Fibroblast of the aortic adventitia (primary cell): ENCODE measurements around the gene OTX1. TPM values are rescaled to one million over a fixed set of nuclear protein-coding genes. Genes with fewer than 3 reads are reported as not detected.

Source experiments
- DNase-seq: peaks from one replicate; pipeline ENCODE4 v3.0.0-alpha.2; 2010; ENCODE audit warnings: low read depth
- H3K4me3 ChIP-seq: 2 replicates; pipeline ENCODE4 v1.5.1; 2011; ENCODE audit warnings: low read depth, mild to moderate bottlenecking, control low read depth, low read length, moderate library complexity
- total RNA-seq: library from RNA; depleted of rRNA; stranded (reverse); fragments of >200 nt; gene quantifications from 2 replicates; pipeline ENCODE4 v1.2.3, GENCODE V29; 2012; ENCODE audit warnings: low replicate concordance
- TF ChIP-seq, protein P1 (sequence below): IDR thresholded peaks from 2 replicates; pipeline ENCODE4 v1.5.1; 2011; ENCODE audit warnings: mild to moderate bottlenecking, low read length, control low read depth, inconsistent platforms; ENCODE audit not compliant: insufficient read depth

Gene OTX1
- total RNA-seq, 1 donor, result 0.27 TPM

DNA sequence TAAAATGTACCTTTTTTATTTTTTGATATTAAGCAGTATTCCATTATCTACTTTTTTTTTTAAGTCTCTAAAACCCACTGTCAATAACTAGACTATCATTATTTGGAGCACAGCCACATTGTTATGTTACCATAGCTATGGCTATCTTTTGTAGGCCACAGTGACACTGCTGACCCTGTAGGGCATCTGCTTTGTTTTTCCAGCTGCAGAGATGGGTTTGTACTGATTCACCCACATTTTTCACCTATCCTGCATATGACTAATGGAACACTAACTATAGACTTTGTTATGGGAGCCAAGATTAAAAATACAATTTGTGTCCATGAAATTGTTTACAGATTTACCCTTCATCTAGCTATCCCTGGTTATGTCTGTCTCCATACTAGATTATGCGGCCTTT is 21.6 kb upstream of the OTX1 start:
- TF ChIP-seq, protein P1, sequence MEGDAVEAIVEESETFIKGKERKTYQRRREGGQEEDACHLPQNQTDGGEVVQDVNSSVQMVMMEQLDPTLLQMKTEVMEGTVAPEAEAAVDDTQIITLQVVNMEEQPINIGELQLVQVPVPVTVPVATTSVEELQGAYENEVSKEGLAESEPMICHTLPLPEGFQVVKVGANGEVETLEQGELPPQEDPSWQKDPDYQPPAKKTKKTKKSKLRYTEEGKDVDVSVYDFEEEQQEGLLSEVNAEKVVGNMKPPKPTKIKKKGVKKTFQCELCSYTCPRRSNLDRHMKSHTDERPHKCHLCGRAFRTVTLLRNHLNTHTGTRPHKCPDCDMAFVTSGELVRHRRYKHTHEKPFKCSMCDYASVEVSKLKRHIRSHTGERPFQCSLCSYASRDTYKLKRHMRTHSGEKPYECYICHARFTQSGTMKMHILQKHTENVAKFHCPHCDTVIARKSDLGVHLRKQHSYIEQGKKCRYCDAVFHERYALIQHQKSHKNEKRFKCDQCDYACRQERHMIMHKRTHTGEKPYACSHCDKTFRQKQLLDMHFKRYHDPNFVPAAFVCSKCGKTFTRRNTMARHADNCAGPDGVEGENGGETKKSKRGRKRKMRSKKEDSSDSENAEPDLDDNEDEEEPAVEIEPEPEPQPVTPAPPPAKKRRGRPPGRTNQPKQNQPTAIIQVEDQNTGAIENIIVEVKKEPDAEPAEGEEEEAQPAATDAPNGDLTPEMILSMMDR, result no peak
- no peak overlapping the region for H3K4me3 ChIP-seq
- no peak for DNase-seq

DNA sequence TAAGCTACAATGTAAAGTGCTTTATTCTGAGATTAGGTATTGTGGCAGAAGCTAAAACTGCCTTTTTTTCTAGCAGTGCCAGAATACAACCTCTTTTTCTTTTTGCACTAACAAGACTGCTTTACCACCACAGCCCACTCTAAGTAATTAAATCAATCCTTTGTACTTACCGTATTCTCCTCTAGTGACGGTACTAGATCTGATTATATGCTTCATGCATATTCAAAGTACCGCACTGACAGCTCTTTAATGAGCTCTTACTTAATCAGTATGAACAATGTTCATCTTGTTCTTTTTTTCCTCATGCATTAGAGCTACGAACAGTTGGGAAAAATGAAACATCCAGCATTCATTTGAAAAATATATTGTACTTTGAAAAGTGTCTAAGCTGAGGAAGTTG is 16.1 kb upstream of the OTX1 start:
- no peak for DNase-seq
- H3K4me3 ChIP-seq, result no peak overlapping the region
- TF ChIP-seq, protein P1, result no peak

DNA sequence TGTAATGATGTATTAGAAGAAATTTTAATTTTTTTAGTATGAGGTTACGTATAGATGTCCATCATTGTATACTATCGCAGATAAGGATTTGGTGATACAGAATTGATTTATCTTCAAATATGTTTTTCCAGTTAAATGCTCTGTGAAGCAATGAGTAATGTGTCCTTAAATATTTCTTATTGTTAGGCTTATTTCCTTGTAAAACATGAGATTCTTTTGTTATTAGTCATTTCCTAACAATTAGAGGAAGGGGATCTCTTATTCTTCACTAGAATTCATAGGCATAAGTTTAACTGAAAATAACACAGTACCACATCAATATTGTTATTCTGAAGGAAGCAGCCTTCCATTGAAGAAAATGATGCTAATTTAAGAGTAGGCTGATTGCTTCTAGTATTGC is 15.5 kb upstream of the OTX1 start:
- DNase-seq, result no peak
- no peak overlapping the region for H3K4me3 ChIP-seq
- TF ChIP-seq, protein P1, result no peak

DNA sequence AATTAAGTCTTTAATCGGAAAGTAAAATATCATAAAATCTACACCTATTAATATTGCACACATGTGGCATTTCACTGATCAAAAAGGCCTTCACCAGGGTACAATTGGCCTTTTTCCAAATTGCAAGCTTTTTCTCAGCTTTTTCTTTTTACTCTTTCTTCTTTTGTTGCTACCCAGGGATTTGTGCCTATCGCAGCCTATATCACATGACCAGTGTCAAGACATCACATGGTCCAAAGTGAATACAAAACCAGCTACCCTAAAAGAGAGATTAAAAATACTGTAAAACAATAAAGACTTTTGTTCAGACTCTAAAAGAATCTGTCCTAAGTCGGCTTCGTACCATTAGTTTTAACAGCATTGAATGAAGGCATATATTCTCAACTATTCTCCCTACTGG is 15.0 kb upstream of the OTX1 start:
- no peak overlapping the region for H3K4me3 ChIP-seq
- DNase-seq, result no peak
- TF ChIP-seq, protein P1, result no peak

DNA sequence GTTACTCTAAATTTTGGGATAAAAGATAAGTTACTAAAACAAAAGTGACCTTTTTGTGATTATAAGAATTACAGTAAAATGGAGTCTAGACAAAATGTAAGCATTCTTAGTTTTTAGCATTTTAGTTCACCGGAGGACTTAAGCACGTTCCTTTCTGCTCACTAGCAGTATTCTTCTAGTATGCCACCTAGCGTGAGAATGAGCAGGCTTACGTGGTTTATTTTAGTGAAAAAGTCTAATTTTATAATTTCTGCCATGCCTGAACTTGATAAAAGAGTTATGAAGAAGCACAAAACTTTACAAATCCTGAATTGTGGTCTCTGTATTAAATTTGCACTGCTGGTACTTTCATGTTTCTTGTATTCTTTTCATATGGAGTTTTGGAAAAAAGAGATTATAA is 12.6 kb upstream of the OTX1 start:
- DNase-seq, result no peak
- H3K4me3 ChIP-seq, result no peak overlapping the region
- TF ChIP-seq, protein P1, result no peak

DNA sequence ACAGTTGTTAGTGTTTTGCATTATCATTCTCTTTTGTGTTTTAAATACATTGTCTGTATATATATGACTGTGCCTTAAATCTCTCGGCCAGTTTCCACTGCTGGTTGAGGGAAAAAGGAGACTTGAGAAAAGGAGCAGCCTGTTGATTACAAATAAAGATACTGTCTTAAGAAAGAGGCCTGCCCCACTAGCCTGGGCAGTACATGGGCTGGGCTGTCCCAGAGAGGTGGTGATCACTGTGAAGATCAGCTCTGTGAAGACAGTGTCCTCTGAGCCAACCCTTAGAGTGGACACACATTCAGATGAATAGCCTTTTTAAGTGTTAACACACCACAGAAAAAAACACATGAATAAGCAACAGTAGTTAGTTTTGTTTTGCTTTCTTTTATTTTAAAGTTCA is 10.0 kb upstream of the OTX1 start:
- no peak for DNase-seq
- no peak overlapping the region for H3K4me3 ChIP-seq
- TF ChIP-seq, protein P1, result no peak

DNA sequence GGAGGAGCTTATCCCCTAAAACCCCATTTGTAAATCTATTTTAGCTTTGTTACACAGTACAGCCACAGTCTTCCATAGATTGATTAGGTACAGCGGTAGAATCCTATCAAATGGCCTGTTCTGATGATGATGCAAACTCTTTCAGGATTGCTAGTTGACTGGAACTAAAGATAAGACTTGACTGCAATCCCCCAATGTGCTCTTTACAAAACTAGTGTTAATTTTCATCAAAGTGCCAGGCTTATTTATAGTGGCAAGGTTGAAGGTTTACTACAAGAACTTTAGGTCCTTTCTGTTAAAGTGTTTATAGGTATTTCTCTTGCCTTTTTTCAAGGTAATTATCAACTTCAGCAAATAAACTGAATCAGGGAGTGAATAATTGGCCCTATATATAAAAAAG is 9.0 kb upstream of the OTX1 start:
- no peak for DNase-seq
- TF ChIP-seq, protein P1, result no peak

More for the DNA sequence above, 9.0 kb upstream of the OTX1 start:
- no peak overlapping the region for H3K4me3 ChIP-seq
